DND-41 (cell line): ENCODE data around the gene RTF1.

Experiments
- CTCF ChIP-seq: IDR thresholded peaks from 2 replicates; pipeline ENCODE4 v1.5.1; 2012; ENCODE audit warnings: borderline replicate concordance, low read length, moderate library complexity, mild to moderate bottlenecking; ENCODE audit not compliant: poor library complexity, severe bottlenecking; ENCODE audit errors: extremely low read depth
- EZH2 ChIP-seq: IDR thresholded peaks from 3 replicates; pipeline ENCODE4 v1.6.1; 2012; ENCODE audit warnings: borderline replicate concordance, low read depth, mild to moderate bottlenecking, moderate library complexity, low read length, inconsistent platforms; ENCODE audit not compliant: severe bottlenecking

GRCh38 chr15:41396111-41396510, 20.8 kb upstream of the RTF1 start:
- TF ChIP-seq CTCF (no peak), EZH2 (no peak)
